GM04504 (cell line): Measurements from ENCODE around the gene ACOT9.
"Not testable (repeated sequence)": the region's sequence is repeated elsewhere in the genome, so short reads cannot be mapped to it uniquely, and the experiment has no call there.

Source experiments
- DNase-seq: peaks from one replicate; pipeline ENCODE4 v3.0.0-alpha.2; 2012; ENCODE audit warnings: low read depth

Gene ACOT9

GRCh38 chrX:23765449-23765848, 22.4 kb upstream of the ACOT9 start:
- DNase-seq, result no peak

GRCh38 chrX:23764188-23764984, 21.3 kb upstream of the ACOT9 start:
- DNase-seq, result no peak

DNA sequence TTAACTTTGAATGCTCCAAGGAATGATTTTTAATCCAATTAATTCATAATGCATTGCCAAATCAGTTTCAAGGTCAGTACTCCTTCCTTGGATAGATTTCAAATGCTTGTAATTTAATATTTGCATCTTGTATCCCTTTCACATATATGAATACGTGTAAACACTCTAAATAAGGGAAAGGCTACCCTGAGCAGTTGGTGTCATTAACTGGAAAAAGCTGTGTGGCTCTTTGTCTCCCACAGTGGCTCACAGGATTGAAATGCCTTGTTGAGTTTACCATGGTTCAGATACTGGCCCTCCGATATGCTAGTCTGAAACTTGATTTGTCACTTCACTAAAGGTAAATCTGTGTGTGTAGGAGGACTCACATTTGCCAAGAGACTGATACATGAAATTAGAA, 16.7 kb upstream of the ACOT9 start:
- DNase-seq, result no peak

GRCh38 chrX:23756165-23756564, 13.1 kb upstream of the ACOT9 start:
- DNase-seq, result no peak

- no peak for DNase-seq
Observed at GRCh38 chrX:23754664-23755063, 11.6 kb upstream of the ACOT9 start.

DNA sequence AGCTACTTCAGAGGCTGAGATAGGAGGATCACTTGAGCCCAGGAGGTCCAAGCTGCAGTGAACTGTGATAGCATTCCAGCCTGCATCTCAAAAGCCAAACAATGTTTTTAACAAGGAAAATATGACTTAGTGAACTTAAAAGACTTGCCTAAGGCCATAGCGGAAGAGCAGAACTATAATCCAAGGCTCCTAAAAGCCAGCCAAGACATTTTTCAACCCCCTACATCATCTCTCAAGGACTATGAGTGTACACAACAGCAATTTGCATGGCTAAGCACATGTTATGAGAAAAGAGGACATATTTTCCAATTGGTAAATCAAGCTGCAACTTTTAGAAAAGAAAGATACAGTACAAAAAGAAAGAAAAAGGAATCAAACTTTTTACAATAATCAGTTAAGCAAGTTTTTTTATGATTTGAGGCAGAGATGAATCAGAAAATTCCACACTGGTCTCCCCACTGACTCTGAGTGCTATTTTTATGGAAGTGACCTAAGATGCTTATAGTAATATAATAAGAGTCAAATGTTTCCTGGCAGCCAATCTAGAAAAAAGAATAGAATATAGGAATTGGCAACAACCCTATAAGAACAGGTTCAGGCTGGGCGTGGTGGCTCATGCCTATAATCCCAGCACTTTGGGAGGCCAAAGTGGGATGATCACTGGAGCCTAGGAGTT, 9.8 kb upstream of the ACOT9 start:
- DNase-seq, result peak; percentile 55

DNA sequence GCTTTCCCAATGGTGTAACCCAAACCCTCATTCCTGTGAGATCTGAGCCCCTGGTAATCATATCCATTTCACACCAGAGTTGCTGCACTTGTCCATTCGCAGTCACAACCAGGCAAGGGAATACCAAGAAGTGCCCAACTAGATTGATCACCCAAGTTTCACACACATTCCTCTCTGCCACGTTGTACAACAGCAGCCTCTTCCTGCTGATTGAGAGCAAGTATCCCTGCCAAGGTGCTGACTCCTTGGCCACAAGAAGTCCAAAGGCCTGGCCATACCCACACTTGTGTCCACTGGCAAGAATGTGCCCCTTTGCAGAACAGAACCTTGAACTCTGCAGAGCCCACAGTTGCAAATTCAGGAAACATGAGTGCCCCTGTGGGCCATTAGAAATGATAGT, 6.5 kb upstream of the ACOT9 start:
- DNase-seq, result no peak

DNA sequence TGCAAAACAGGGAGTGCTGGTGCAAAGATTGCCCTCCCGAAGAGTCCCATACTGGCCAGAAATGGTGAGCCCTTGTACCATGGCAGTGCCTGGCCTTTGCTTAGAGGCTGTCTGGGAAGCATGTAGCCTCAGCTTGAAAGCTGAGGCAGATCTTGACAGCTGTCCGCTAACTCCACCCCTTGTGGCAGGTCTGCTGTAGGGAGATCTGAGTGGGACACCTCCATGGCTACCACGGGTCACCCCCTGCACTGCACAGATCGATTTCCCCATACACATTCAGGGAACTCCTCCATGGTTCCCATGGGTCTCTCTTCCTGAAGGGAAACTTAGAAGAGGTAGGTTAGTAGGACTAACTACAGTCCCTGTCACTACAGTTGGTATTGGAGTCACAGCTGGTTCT, 6.1 kb upstream of the ACOT9 start:
- no peak for DNase-seq

DNA sequence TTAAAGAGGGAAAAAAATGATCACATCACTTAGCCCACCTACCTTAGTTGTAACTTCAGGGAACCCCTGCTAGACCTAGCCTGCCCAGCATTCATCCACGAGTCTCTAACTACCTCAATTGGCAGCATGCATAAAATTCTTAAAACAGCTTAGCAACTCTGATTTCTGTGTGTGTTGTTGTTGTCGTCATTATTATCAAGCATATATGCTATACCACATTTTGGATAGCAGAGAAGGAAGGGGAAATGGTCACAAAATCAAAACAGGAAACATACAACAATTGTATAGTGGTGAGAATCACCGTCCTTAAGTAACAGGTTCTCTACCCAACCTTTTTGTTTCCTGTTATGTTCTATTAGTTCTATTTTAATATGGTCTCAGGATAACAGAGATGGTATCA, 2.7 kb upstream of the ACOT9 start:
- no peak for DNase-seq

GRCh38 chrX:23743623-23743971, 521 bp upstream of the ACOT9 start:
- DNase-seq, result not testable (repeated sequence)

GRCh38 chrX:23742174-23742696, 841 bp downstream of the ACOT9 start:
- DNase-seq, result peak; percentile 36

- DNase-seq, result no peak
Observed at GRCh38 chrX:23737413-23737812, 5.7 kb downstream of the ACOT9 start.

GRCh38 chrX:23736030-23736429, 7.0 kb downstream of the ACOT9 start:
- DNase-seq, result no peak

GRCh38 chrX:23732704-23733103, 10.4 kb downstream of the ACOT9 start:
- no peak for DNase-seq

DNA sequence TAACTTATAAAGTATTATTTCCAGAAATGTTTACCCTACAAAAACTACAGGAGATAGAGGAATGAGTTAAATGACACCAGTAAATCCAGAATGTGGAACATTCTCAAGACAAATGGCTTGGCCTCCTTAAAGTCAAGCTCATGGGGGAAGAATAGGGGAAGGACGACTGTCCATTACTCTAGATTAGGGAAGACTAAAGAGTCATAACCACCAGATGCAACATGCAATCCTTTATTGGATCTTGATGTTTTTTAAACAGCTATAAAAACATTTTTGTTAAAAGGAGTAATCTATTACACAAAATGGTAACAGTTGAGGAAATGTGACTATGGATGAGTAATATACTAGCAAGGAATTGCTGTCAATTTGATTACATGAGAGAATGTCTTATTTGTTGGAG, 11.1 kb downstream of the ACOT9 start:
- DNase-seq, result no peak

DNA sequence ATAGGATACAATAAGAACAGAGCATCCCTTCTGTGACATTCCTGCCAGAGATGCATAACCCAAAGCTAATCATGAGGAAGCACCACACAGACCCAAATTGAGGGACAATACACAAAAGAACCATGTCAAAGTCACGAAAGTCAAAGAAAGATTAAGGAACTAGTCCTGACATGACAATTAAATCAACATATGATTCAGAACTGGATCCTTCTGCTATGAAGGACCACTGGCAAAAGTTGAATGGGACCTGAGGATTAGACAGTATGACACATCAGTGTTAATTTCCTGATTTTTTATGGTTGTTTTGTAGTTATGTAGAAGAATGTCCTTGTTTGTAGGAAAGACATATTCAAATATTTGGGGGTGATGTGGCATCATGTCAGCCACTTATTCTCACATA, 13.9 kb downstream of the ACOT9 start:
- DNase-seq, result no peak

DNA sequence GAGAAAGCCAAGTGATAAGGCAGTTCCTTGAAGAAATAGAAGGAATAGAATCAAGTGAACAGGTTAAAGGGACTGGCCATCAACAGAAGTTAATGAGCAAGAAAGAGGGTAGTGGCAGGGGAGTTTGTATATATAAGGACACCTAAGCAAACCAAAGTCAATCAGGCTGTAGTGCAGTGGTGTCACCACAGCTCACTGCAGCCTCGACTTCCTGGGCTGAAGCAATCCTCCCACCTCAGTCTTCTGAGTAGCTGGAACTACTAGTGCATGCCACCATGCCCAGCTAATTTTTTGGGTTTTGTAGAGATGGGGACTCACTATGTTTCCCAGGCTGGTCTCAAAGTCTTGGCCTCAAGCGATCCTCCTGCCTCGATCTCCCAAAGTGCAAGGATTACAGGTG, 15.9 kb downstream of the ACOT9 start:
- DNase-seq, result no peak

DNA sequence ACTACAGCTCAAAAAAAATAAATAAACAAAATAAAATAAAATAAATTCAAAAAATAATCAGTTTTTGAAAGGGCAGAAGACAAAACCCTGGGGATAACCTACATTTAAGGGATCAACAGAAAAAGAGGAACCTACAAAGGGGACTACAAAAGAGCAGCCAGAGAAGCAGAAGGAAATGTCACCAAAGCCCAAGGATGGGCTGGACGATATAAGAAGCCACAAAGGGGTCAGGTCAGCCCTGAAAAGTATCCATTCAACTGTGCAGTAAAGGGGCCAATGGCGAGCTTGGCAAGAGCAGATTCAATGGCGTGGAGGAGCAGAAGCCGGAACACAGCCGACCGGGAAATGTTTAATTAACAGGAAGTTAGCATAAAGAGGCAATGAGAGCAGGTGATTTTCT, 16.9 kb downstream of the ACOT9 start:
- DNase-seq, result no peak

- DNase-seq, result no peak
Observed at GRCh38 chrX:23720117-23720677, 22.9 kb downstream of the ACOT9 start.

GRCh38 chrX:23705235-23705634, 37.8 kb downstream of the ACOT9 start:
- no peak for DNase-seq

- DNase-seq, result no peak
Observed at GRCh38 chrX:23704673-23705206, 38.3 kb downstream of the ACOT9 start.

- no peak for DNase-seq
Observed at GRCh38 chrX:23699636-23700194, 43.4 kb downstream of the ACOT9 start.

- DNase-seq, result peak; percentile 19
Observed at GRCh38 chrX:23694606-23695005, 48.5 kb downstream of the ACOT9 start.
